ENCODE measurements around the gene ENDOV. TPM values are rescaled to one million over a fixed set of nuclear protein-coding genes. Genes with fewer than 3 reads are reported as not detected.

The ENDOV gene
- total and polyA plus RNA-seq, 2 of the 13 experiments (the other 11 are each of a cell fraction or from before 2014, with no cell fraction given) = 15.1 to 17.1 TPM

GRCh38 chr17:80454557-80455335 lies 39.8 kb downstream of the ENDOV start (continued):
- TF ChIP-seq, protein P1, sequence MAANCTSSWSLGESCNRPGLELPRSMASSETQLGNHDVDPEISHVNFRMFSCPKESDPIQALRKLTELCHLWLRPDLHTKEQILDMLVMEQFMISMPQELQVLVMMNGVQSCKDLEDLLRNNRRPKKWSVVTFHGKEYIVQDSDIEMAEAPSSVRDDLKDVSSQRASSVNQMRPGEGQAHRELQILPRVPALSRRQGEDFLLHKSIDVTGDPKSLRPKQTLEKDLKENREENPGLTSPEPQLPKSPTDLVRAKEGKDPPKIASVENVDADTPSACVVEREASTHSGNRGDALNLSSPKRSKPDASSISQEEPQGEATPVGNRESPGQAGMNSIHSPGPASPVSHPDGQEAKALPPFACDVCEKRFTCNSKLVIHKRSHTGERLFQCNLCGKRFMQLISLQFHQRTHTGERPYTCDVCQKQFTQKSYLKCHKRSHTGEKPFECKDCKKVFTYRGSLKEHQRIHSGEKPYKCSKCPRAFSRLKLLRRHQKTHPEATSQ (CRISPR knock-in tag; IDR thresholded peaks at IDR 0.05; ENCODE audit: borderline replicate concordance) = no peak; the same call in 1 of the 2 replicates
- no peak for TF ChIP-seq HOXA7 (CRISPR knock-in tag; IDR thresholded peaks at IDR 0.05)
- no peak for TF ChIP-seq ATM (IDR thresholded peaks at IDR 0.05; ENCODE audit: borderline replicate concordance)
- TF ChIP-seq RFXANK (CRISPR knock-in tag; IDR thresholded peaks at IDR 0.05) = no peak
- no peak; the same call in 1 of the 2 replicates for TF ChIP-seq ZNF746 (CRISPR knock-in tag; IDR thresholded peaks at IDR 0.05)
- TF ChIP-seq ZNF17 (CRISPR knock-in tag; IDR thresholded peaks at IDR 0.05) = peak; percentile 82; the same call in 1 of the 2 replicates
- peak; percentile 84; the same call in 1 of the 2 replicates for TF ChIP-seq REL (CRISPR knock-in tag; conservative IDR thresholded peaks at IDR 0.05)
- TF ChIP-seq NFRKB (IDR thresholded peaks at IDR 0.05) = no peak
- TF ChIP-seq KDM1A (CRISPR knock-in tag; IDR thresholded peaks at IDR 0.05) = 0 out of 2 replicates have a peak, but pooled peaks have one; percentile 39
- TF ChIP-seq, protein P2, sequence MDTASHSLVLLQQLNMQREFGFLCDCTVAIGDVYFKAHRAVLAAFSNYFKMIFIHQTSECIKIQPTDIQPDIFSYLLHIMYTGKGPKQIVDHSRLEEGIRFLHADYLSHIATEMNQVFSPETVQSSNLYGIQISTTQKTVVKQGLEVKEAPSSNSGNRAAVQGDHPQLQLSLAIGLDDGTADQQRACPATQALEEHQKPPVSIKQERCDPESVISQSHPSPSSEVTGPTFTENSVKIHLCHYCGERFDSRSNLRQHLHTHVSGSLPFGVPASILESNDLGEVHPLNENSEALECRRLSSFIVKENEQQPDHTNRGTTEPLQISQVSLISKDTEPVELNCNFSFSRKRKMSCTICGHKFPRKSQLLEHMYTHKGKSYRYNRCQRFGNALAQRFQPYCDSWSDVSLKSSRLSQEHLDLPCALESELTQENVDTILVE (CRISPR knock-in tag; IDR thresholded peaks at IDR 0.05) = no peak; the same call in 1 of the 2 replicates
- TF ChIP-seq TGIF2 (CRISPR knock-in tag; IDR thresholded peaks at IDR 0.05) = peak; percentile 71
- TF ChIP-seq, protein P3, sequence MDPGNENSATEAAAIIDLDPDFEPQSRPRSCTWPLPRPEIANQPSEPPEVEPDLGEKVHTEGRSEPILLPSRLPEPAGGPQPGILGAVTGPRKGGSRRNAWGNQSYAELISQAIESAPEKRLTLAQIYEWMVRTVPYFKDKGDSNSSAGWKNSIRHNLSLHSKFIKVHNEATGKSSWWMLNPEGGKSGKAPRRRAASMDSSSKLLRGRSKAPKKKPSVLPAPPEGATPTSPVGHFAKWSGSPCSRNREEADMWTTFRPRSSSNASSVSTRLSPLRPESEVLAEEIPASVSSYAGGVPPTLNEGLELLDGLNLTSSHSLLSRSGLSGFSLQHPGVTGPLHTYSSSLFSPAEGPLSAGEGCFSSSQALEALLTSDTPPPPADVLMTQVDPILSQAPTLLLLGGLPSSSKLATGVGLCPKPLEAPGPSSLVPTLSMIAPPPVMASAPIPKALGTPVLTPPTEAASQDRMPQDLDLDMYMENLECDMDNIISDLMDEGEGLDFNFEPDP (CRISPR knock-in tag; conservative IDR thresholded peaks at IDR 0.05) = peak; percentile 93; the same call in 1 of the 2 replicates
- TF ChIP-seq KLF6 (CRISPR knock-in tag; IDR thresholded peaks at IDR 0.05) = peak; percentile 84; the same call in 1 of the 2 replicates
- TF ChIP-seq SMARCE1 (IDR thresholded peaks at IDR 0.05; ENCODE audit: borderline replicate concordance) = no peak
- TF ChIP-seq, protein P4, sequence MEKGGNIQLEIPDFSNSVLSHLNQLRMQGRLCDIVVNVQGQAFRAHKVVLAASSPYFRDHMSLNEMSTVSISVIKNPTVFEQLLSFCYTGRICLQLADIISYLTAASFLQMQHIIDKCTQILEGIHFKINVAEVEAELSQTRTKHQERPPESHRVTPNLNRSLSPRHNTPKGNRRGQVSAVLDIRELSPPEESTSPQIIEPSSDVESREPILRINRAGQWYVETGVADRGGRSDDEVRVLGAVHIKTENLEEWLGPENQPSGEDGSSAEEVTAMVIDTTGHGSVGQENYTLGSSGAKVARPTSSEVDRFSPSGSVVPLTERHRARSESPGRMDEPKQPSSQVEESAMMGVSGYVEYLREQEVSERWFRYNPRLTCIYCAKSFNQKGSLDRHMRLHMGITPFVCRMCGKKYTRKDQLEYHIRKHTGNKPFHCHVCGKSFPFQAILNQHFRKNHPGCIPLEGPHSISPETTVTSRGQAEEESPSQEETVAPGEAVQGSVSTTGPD (CRISPR knock-in tag; IDR thresholded peaks at IDR 0.05) = no peak
- 0 out of 2 replicates have a peak, but pooled peaks have one; percentile 43 for TF ChIP-seq ZNF616 (CRISPR knock-in tag; IDR thresholded peaks at IDR 0.05; ENCODE audit: low read depth)
- peak; percentile 32; the same call in 1 of the 2 replicates for TF ChIP-seq ZNF337 (CRISPR knock-in tag; IDR thresholded peaks at IDR 0.05; ENCODE audit: borderline replicate concordance, low read depth)
- TF ChIP-seq, protein P5, sequence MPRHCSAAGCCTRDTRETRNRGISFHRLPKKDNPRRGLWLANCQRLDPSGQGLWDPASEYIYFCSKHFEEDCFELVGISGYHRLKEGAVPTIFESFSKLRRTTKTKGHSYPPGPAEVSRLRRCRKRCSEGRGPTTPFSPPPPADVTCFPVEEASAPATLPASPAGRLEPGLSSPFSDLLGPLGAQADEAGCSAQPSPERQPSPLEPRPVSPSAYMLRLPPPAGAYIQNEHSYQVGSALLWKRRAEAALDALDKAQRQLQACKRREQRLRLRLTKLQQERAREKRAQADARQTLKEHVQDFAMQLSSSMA (CRISPR knock-in tag; IDR thresholded peaks at IDR 0.05) = peak; percentile 90; the same call in 1 of the 2 replicates
- peak; percentile 97 for TF ChIP-seq ZNF543 (CRISPR knock-in tag; IDR thresholded peaks at IDR 0.05)
- TF ChIP-seq, protein P6, sequence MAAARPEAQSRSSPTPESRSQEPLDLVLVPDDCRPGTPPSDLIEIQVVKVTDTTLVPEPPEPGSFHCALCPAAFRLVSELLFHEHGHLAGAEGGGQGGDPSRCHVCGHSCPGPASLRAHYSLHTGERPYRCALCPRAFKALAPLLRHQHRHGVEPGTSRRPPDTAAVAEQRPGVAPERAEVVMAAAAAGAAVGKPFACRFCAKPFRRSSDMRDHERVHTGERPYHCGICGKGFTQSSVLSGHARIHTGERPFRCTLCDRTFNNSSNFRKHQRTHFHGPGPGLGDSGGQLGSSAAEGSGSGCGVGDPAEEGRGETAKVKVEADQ (CRISPR knock-in tag; IDR thresholded peaks at IDR 0.05; ENCODE audit: borderline replicate concordance) = peak; percentile 59; the same call in 1 of the 2 replicates
- TF ChIP-seq BATF2 (CRISPR knock-in tag; IDR thresholded peaks at IDR 0.05) = peak; percentile 77
- TF ChIP-seq HNRNPLL (IDR thresholded peaks at IDR 0.05; ENCODE audit: low read depth, low read length, poor library complexity, severe bottlenecking) = peak; percentile 98
